Rectal smooth muscle tissue (tissue), 1 donor: Measurements from ENCODE around the gene CA5A.

ENCODE experiments used
- H3K27ac ChIP-seq: one replicate; pipeline ENCODE4 v1.7.0; 2013; ENCODE audit warnings: low read depth, low read length, inconsistent platforms
- H3K27me3 ChIP-seq: one replicate; pipeline ENCODE4 v1.7.0; 2013; ENCODE audit warnings: low read length; ENCODE audit not compliant: control insufficient read depth, insufficient read depth
- H3K36me3 ChIP-seq: one replicate; pipeline ENCODE4 v1.7.0; 2013; ENCODE audit warnings: low read length; ENCODE audit not compliant: control insufficient read depth, insufficient read depth
- H3K4me1 ChIP-seq: one replicate; pipeline ENCODE4 v1.7.0; 2013; ENCODE audit warnings: low read length; ENCODE audit not compliant: control insufficient read depth, insufficient read depth
- H3K4me3 ChIP-seq: one replicate; pipeline ENCODE4 v1.7.0; 2013; ENCODE audit warnings: low read length
- H3K9ac ChIP-seq: one replicate; pipeline ENCODE4 v1.7.0; 2013; ENCODE audit warnings: low read length

The CA5A gene

DNA sequence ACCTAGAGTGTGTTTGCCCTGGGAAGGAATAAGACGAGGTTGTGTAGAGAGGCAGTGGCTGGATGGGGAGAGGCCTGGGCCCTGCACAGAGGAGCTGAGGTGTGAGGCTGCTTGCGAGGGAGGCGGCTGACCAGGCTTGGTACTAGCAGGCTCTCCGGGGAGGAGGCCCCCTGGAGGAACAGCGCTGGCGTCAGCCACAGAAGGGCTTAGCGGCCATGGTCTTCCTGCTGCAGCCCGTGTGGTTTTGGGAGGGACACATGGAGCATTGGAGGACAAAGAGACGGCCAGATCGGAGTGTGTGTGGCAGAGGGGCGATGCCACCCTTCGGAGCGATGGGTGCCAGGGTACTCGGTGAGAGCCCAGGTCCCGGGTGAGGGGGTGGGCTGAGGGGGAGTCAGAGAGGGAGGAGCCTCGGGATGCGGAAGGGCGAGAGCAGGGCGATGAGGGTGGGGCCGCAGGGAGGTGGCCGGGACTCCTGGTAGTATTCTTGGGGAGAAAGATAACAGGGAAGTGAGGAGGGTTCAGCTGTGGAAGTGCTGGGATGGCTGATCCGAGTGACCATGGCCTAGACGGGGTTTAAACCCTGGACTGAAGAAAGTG, 23.2 kb upstream of the CA5A start:
- no peak overlapping the region for H3K4me3 ChIP-seq
- no peaks in the 10 kb centered on the region for H3K36me3 ChIP-seq
- no peak overlapping the region for H3K9ac ChIP-seq
- peaks cover 3% of the 10 kb centered on the region for H3K4me1 ChIP-seq
- no peaks in the 10 kb centered on the region for H3K27me3 ChIP-seq
- no peak overlapping the region for H3K27ac ChIP-seq

DNA sequence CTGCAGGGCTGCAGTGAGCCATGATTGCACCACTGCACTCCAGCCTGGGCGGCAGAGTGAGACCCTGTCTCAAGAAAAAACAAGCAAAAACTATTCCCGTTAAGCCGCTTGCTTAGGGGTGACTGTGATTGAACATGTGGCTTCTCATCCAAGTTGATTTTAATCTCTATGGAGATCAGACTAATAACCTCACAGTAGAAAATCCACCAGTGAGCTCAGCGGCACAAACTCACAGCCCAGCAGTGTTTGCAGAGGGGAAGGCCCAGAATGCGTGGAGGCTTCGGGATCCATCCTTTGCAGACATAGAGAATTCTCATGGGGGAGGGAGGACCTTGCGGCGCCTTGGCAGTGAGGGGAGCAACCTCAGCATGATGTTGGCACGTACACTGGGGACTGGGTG, 22.3 kb upstream of the CA5A start:
- H3K9ac ChIP-seq: no peak overlapping the region
- no peak overlapping the region for H3K4me3 ChIP-seq
- H3K27me3 ChIP-seq: no peaks in the 10 kb centered on the region
- H3K27ac ChIP-seq: no peak overlapping the region
- peaks cover 3% of the 10 kb centered on the region for H3K4me1 ChIP-seq
- H3K36me3 ChIP-seq: no peaks in the 10 kb centered on the region

DNA sequence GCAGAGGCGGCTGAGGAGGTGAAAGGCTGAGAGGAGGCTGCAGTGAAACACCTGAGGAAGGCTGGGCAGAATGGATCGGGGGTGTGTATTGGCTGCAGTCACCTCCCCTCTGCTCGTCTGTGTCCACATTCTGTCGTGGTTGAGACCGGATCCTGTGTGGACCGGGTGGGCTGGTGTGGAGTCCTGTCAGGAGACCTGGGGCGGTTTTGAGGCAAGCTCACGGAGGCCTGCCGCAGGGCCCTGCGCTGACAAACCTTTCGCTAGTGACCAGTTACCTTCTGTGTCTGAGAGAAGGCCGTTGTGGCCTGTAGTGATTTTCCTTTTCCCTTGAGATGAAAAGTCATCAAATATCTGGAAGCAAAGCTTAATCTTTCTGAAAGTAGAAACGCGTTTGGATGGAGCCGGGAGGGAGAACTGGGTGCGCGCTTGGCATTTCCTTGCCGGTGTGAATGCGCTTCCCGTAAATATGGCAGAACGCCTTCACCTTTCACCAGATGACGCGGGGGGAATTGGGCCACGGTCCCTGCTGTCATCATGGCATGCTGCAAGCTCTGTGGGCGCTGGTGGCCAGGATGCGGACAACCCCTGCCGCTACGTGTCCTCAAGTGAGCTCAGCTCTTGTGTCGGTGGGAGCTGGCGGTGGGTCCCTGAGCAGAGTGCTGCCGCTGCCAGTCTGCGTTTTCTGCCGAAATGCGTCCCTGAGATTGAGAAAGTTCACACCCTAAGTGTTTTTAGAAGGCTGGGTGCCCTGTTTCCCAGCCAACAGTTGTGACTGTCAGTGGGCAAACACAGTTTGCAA, 21.2 kb upstream of the CA5A start:
- Histone ChIP-seq H3K4me3 (peak overlapping the region; percentile 5), H3K36me3 (no peaks in the 10 kb centered on the region), H3K27ac (no peak overlapping the region), H3K9ac (no peak overlapping the region), H3K27me3 (no peaks in the 10 kb centered on the region), H3K4me1 (peaks cover 3% of the 10 kb centered on the region)

DNA sequence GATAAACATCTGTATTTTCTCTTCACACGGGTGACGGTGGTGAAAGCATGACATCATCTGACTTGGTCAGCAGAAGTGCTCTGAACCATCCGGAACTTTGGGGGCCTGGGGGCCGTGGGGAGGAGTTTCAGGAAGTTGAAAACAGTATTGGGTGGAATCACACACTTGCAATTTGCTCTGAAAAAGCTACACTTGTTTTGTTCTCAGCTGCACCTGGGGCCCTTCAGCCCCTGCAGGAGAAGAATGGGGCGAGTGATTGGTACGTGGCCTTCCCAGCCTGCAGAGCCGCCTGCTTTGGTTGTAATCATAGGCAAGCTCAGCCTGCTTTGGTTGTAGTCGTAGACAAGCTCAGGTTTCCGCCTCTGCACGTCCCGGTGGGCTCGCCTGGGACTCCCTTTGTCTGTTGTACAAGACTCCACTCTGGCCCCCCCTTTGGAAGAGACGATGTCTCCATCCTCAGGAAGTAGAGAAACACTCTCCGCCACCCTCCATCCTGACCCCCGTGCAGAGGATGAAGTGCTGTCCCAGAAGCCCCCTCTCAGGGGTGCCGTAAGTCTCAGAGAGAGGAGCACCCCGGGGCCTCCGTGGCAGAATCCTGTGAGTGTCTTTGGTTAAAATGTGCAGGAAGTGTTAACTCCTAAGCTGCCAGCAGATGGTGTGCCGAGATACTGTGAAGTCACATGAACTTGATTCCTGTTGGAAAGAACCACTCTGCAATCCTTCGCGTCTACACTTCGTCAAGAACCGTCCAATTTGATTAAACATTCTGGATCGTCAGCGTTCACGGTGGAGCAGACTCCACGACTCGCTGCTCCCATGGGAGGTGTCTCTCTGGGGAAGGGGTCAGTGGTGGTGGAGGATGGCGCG, 20.3 kb upstream of the CA5A start:
- peaks cover 3% of the 10 kb centered on the region for H3K4me1 ChIP-seq
- no peaks in the 10 kb centered on the region for H3K36me3 ChIP-seq
- no peak overlapping the region for H3K9ac ChIP-seq
- peak overlapping the region; percentile 15 for H3K4me3 ChIP-seq
- H3K27ac ChIP-seq: no peak overlapping the region
- H3K27me3 ChIP-seq: no peaks in the 10 kb centered on the region

DNA sequence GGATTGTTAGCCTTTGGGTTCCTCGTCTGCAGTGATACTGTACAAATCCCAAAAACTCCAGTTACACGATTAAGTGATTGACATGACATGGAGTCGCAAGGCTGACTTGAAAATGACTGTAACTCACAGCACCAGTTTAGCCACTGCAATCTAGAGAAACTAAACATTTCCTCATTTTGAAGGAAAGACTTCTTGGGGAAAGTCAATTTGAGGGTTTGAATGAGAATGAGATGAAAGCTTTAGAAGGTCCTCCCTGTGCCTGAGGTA, 19.7 kb upstream of the CA5A start:
- H3K27ac ChIP-seq: no peak overlapping the region
- no peaks in the 10 kb centered on the region for H3K27me3 ChIP-seq
- peaks cover 3% of the 10 kb centered on the region for H3K4me1 ChIP-seq
- no peak overlapping the region for H3K9ac ChIP-seq
- no peak overlapping the region for H3K4me3 ChIP-seq
- no peaks in the 10 kb centered on the region for H3K36me3 ChIP-seq

DNA sequence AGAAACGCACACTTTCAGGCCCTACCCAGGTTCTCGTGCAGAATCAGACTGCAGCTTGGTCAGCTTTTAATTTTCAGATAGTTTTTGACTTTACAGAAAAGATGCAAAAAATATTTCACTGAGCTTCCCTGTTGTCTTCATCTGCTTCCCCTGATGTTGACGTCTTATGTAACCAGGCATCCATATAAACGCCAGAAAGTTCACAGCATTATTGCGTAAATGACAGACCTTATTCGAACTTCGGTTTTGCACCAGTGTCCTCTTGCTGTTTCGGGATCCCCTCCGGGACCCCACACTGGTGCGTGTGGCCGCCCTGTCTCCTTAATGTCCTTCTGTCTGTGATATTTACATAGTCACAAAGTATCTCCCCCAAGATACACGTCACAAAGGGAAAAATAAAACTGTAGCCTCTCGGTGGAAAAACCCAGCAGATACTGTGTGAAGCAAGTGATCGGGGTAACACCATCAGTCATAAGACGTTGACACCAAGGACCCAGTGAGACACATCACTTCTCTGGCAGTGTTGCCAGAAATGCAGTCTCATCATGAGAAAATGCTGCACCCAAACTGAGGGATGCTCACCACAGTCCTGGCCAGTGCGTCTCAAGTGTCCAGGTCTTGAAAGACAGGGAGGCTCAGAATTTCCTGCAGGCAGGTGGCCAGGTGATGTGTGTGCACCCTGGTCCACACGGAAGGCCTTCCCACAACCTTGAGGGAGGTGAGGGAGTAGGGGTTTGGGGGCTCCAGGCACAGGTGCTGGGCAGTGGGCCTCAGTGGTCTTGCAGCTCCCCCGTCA, 19.2 kb upstream of the CA5A start:
- H3K36me3 ChIP-seq: no peaks in the 10 kb centered on the region
- no peak overlapping the region for H3K27ac ChIP-seq
- H3K4me1 ChIP-seq: peaks cover 3% of the 10 kb centered on the region
- H3K27me3 ChIP-seq: no peaks in the 10 kb centered on the region
- no peak overlapping the region for H3K4me3 ChIP-seq
- no peak overlapping the region for H3K9ac ChIP-seq

DNA sequence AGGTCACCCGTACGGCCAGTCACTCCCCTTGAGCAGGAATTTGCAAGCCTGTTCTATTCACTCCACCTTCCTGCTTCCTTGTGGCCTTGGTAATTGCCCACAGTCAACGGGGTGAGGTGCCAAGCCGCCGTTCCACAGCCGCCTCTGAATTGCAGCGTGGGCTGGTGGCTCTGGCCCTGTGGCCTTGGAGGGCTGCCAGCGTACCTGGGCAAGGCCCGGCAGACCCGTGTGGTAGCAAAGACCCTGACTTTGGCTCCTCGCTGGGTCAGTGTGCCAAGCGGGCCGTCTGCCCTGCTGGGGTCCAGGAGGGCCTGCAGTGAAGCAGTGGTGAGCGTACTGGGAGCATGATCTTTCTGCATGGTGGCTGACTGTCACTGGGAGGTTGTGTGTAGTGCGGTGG, 18.5 kb upstream of the CA5A start:
- Histone ChIP-seq H3K36me3 (no peaks in the 10 kb centered on the region), H3K4me3 (no peak overlapping the region), H3K9ac (no peak overlapping the region), H3K4me1 (peaks cover 3% of the 10 kb centered on the region), H3K27ac (no peak overlapping the region), H3K27me3 (no peaks in the 10 kb centered on the region)

DNA sequence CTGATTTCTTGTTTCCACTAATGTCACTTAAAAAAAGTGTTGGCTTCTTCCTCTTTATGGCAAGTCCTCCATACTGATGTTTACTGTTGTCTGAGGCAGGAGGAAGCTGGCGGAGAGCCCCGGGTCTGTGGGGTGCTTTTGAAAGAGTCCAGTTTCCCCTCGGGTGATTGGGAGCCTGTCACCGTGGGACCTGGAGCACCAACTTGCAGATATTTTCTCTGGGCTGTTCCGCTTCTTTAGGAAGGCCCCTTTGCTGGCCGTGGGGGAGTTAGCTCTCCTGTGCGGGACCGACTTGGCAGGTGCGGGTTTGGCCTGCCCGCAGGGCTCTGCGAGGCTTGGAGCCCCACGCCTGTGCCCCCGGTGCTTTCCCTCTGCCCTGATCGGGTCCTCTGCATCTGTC, 18.0 kb upstream of the CA5A start:
- no peak overlapping the region for H3K9ac ChIP-seq
- peaks cover 3% of the 10 kb centered on the region for H3K4me1 ChIP-seq
- no peaks in the 10 kb centered on the region for H3K36me3 ChIP-seq
- no peak overlapping the region for H3K27ac ChIP-seq
- H3K27me3 ChIP-seq: no peaks in the 10 kb centered on the region
- H3K4me3 ChIP-seq: no peak overlapping the region

DNA sequence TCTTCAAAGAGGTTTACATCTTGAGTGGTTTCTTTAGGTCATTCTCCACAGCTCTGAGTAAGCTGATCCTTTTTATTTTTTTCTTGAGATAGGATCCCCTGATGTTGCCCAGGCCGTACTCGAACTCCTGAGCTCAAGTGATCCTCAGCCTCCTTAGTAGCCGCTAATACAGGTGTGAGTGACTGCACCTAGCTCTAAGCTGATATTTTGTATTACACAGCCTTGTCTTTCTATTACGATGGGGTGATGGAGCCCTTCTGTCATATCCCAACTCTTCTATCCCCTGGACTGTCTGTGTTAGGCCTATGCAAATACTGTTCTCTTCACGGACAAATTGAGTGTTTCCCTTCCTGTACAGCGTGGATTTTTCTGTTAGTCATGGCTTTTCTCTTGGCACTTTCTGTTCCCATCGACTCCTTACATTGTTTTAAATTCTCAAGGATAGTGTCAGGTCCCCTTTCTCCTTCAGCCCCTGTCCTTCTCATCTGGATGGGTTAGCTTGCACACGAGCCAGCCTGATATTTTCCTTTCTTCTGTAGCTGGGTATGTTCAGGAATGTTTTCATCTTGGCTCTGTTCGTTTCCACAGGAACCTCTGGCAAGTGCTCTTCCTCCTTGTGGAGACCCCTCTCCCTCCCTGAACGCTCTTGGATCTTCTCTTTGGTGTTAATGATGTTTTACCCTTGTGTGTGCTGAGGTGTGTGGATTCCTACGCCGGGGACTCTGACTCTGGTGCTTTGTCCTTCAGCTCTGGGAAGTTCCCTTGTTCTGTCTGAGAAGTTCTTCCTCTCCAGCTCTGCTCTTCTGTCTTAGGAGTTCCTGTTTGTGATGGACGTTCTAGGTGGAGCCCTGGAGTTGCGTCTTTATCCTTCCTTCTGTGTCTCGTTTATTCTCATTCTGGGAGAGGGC, 17.2 kb upstream of the CA5A start:
- no peaks in the 10 kb centered on the region for H3K36me3 ChIP-seq
- peaks cover 3% of the 10 kb centered on the region for H3K4me1 ChIP-seq
- no peak overlapping the region for H3K27ac ChIP-seq
- no peaks in the 10 kb centered on the region for H3K27me3 ChIP-seq
- H3K4me3 ChIP-seq: no peak overlapping the region
- H3K9ac ChIP-seq: no peak overlapping the region

DNA sequence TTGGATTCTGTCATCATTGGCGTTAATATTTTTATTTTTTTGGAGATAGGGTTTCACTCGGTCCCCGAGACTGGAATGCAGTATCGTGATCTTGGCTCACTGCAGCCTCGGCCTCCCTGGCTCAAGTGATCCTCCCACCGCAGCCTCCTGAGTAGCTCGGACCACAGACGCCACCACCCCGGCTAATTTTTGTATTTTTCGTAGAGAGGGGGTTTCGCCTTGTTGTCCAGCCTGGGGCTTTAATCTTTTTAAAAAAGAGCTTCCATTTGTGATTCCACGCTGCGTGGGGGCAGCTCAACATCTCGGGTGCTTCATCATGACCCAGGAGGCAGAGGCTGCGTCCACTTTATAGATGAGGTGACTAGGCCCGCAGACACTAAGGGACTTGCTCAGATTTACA, 16.4 kb upstream of the CA5A start:
- H3K4me1 ChIP-seq: peaks cover 3% of the 10 kb centered on the region
- no peak overlapping the region for H3K9ac ChIP-seq
- no peak overlapping the region for H3K27ac ChIP-seq
- no peaks in the 10 kb centered on the region for H3K36me3 ChIP-seq
- H3K4me3 ChIP-seq: peak overlapping the region; percentile 83
- no peaks in the 10 kb centered on the region for H3K27me3 ChIP-seq

DNA sequence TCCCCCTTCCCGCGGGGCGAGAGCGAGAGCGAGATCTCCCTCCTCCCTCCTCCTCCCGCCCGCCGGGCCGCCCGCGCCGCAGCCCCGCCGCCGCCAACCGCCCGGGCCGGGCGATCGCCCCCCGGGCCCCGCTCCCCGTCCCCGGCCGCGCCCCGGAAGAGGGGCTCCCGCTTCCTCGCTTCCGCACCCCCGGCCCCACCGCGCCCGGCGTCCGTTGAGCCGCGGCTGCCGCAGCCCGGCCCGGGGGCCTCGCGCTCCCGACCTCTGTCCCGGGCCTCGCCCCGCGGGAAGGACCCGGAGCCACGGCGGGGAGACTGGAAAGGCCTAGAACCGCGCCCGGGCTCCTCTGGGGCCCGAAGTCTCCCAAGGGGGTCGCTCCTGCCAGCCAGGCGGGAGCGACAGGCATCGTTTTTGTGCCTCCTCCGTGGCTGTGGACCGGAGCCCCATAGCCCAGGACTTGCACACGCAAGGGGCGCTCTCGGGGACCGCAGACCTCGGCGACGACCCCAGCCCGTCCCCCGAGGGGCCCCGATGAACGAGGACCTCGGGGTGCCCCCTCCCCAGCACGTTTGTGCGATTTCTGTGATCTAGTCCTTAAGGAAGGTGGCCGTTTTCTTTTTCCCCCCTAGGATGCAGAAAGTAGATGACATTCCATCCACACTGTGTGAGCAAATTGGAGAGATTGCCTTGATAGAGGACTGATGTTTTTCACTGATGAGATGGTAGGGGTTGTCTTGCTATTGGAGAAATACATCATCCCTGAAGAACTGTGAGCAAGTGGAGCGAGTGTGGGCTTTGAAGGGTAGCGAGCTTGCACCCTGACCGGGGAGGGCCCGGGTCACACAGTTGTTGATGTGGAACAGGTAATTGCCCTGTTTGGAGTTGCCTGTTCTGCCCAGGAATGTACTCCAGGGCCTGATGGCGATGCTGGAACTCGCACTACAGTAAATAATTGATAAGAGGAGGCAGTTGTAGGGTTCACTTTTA, 15.5 kb upstream of the CA5A start:
- H3K27me3 ChIP-seq: no peaks in the 10 kb centered on the region

More for the DNA sequence above, 15.5 kb upstream of the CA5A start:
- H3K4me3 ChIP-seq: peak overlapping the region; percentile 83
- H3K9ac ChIP-seq: peak overlapping the region; percentile 92
- H3K27ac ChIP-seq: peak overlapping the region; percentile 98
- H3K4me1 ChIP-seq: peaks cover 3% of the 10 kb centered on the region
- H3K36me3 ChIP-seq: no peaks in the 10 kb centered on the region
